ENCODE data around the gene PTGER1.

PTGER1 gene

GRCh38 chr19:14441041-14441938 lies 33.9 kb downstream of the PTGER1 start:
- DNase-seq (ENCODE audit: low spot score): no peak

GRCh38 chr19:14440049-14440448 lies 35.1 kb downstream of the PTGER1 start:
- no peak for DNase-seq (ENCODE audit: low spot score)

GRCh38 chr19:14439014-14439413 lies 36.1 kb downstream of the PTGER1 start:
- no peak for DNase-seq (ENCODE audit: low spot score)

GRCh38 chr19:14437578-14438140 lies 37.5 kb downstream of the PTGER1 start:
- DNase-seq (ENCODE audit: low spot score): no peak

GRCh38 chr19:14435320-14436050 lies 39.7 kb downstream of the PTGER1 start:
- no peak for DNase-seq (ENCODE audit: low spot score)

GRCh38 chr19:14434543-14435319 lies 40.4 kb downstream of the PTGER1 start:
- peak; percentile 5 for DNase-seq (ENCODE audit: low spot score)

- peak; percentile 28 for DNase-seq (ENCODE audit: low spot score)
These were observed 41.3 kb downstream of the PTGER1 start for GRCh38 chr19:14433554-14434501.

GRCh38 chr19:14432791-14433553 lies 42.2 kb downstream of the PTGER1 start, which contains the start of gene PKN1:
TSS of gene PKN1 (plus strand) at chr19:14433306. CDS start at chr19:14433522, 216 bp downstream.
- peak; percentile 34 for DNase-seq (ENCODE audit: low spot score)

- DNase-seq (ENCODE audit: low spot score): no peak
These were observed 44.4 kb downstream of the PTGER1 start for GRCh38 chr19:14430712-14431111.

GRCh38 chr19:14428882-14429416 lies 46.2 kb downstream of the PTGER1 start:
- no peak for DNase-seq (ENCODE audit: low spot score)

GRCh38 chr19:14427461-14427860 lies 47.7 kb downstream of the PTGER1 start:
- DNase-seq (ENCODE audit: low spot score): no peak

GRCh38 chr19:14425696-14426138 lies 49.4 kb downstream of the PTGER1 start:
- DNase-seq (ENCODE audit: low spot score): no peak

All from LoVo (cell line).